CD4-positive, CD25-positive, alpha-beta regulatory T cell (primary cell): ENCODE data around the gene SHD. TPM values are rescaled to one million over a fixed set of nuclear protein-coding genes. Genes with fewer than 3 reads are reported as not detected.
A peak's percentile ranks its signal among the peaks of the same experiment; 100 is the strongest.
"Not testable (repeated sequence)": the region's sequence is repeated elsewhere in the genome, so short reads cannot be mapped to it uniquely, and the experiment has no call there.

Experiments
- ATAC-seq, 2 donors: fragments of 150-1000 bp; cut with Tn5 transposase; one replicate each; pipeline ENCODE4 v1.10.0; 2021; ENCODE audit warnings: low read depth in 2 of 2, moderate number of reproducible peaks in 2 of 2, moderate library complexity in 1 of 2
- DNase-seq, 3 donors: peaks; one replicate each; pipeline versions ENCODE4 v3.0.0 to v3.0.0-alpha.2; 2012 to 2022; ENCODE audit warnings: mixed read lengths in 1 of 3
- H3K27ac ChIP-seq: one replicate; pipeline ENCODE4 v1.7.0; 2013; ENCODE audit warnings: mild to moderate bottlenecking, low read length; ENCODE audit not compliant: insufficient read depth, poor library complexity, severe bottlenecking
- H3K27me3 ChIP-seq: one replicate; pipeline ENCODE4 v1.7.0; 2013; ENCODE audit warnings: low read length; ENCODE audit not compliant: control insufficient read depth, insufficient read depth
- H3K36me3 ChIP-seq: one replicate; pipeline ENCODE4 v1.7.0; 2013; ENCODE audit warnings: mild to moderate bottlenecking, low read length, moderate library complexity; ENCODE audit not compliant: control insufficient read depth, insufficient read depth
- H3K4me1 ChIP-seq: 2 replicates; pipeline ENCODE4 v1.7.0; 2013; ENCODE audit warnings: mild to moderate bottlenecking, low read length; ENCODE audit not compliant: insufficient read depth, control insufficient read depth, poor library complexity, severe bottlenecking
- H3K4me3 ChIP-seq: one replicate; pipeline ENCODE4 v1.7.0; 2013; ENCODE audit warnings: low read depth, mild to moderate bottlenecking, low read length, moderate library complexity
- H3K9me3 ChIP-seq, 2 experiments: 1 replicate in 1 of 2; 2 replicates in 1 of 2; pipeline ENCODE4 v1.7.0; 2013; ENCODE audit warnings: low read length in 2 of 2, mild to moderate bottlenecking in 1 of 2, moderate library complexity in 1 of 2; ENCODE audit not compliant: control insufficient read depth in 2 of 2
- H3K27ac Mint-ChIP-seq, 3 donors: one replicate each; pipeline ENCODE4 v1.8.0; 2020 to 2022; ENCODE audit warnings: mild to moderate bottlenecking in 3 of 3, mixed read lengths in 3 of 3, moderate library complexity in 2 of 3
- H3K27me3 Mint-ChIP-seq: one replicate; pipeline ENCODE4 v1.8.0; 2022; ENCODE audit warnings: mild to moderate bottlenecking, mixed read lengths
- H3K36me3 Mint-ChIP-seq: one replicate; pipeline ENCODE4 v1.8.0; 2020; ENCODE audit warnings: mixed read lengths
- H3K4me1 Mint-ChIP-seq, 4 donors: one replicate each; pipeline ENCODE4 v1.8.0; 2020 to 2022; ENCODE audit warnings: mixed read lengths in 4 of 4, mild to moderate bottlenecking in 1 of 4
- H3K4me3 Mint-ChIP-seq, 4 donors: one replicate each; pipeline ENCODE4 v1.8.0; 2020 to 2022; ENCODE audit warnings: mild to moderate bottlenecking in 4 of 4, mixed read lengths in 4 of 4, moderate library complexity in 3 of 4
- H3K9me3 Mint-ChIP-seq, 7 donors: one replicate each; pipeline ENCODE4 v1.8.0; 2020 to 2022; ENCODE audit warnings: mixed read lengths in 7 of 7, mild to moderate bottlenecking in 3 of 7, moderate library complexity in 2 of 7
- polyA plus RNA-seq, 4 donors: library from polyadenylated mRNA; unstranded; fragments of 300-500 nt; fragmentation: Illumina TruSeq; gene quantifications; one replicate each; pipeline ENCODE4 v1.2.3, GENCODE V29; 2021
- total RNA-seq: library from RNA; stranded (reverse); gene quantifications from one replicate; pipeline ENCODE4 v1.2.3, GENCODE V29; 2022

The SHD gene
- total and polyA plus RNA-seq, 5 donors from 2014 or later, result not detected

DNA sequence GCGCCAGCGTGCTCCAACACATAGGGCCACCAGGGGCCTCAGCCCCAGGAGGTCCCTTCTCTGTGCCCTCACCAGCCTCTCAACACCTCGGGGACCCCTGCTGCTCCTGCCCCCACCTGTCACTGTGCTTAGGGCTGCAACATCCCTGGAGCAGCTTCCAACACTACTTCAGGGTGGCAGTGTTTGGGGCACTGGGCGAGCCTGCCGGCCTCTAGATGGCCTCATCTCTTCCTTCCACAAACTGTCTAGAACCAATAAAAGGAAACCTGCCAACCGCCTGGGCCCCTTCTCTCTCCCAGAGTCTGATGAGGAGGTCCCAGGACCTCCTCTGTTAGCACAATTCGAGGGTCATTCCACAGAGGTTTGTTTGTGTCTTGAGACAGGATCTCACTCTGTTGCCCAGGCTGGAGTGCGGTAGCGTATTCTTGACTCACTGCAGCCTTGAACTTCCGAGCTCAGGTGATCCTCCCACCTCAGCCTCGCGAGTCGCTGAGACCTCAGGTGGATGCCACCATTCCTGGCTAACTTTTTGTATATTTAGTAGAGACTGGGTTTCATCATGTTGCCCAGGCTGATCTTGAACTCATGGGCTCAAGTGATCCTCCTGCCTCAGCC is 10.1 kb upstream of the SHD start:
- H3K9me3 Mint-ChIP-seq, result no peaks in the 10 kb centered on the region
- Histone ChIP-seq H3K27me3 (no peaks in the 10 kb centered on the region), H3K36me3 (peaks cover 50% of the 10 kb centered on the region), H3K27ac (no peak overlapping the region), H3K9me3 (no peaks in the 10 kb centered on the region), H3K4me1 (no peaks in the 10 kb centered on the region), H3K4me3 (no peak overlapping the region)
- no peaks in the 10 kb centered on the region for H3K27me3 Mint-ChIP-seq
- H3K27ac Mint-ChIP-seq, result peak overlapping the region in 1 of 3 donors; percentile 9
- peaks cover 17% of the 10 kb centered on the region for H3K36me3 Mint-ChIP-seq
- H3K4me3 Mint-ChIP-seq, result no peak overlapping the region
- DNase-seq, result no peak
- peaks cover 0 to 16% (median 0%) of the 10 kb centered on the region in 4 donors for H3K4me1 Mint-ChIP-seq
- no peak for ATAC-seq

DNA sequence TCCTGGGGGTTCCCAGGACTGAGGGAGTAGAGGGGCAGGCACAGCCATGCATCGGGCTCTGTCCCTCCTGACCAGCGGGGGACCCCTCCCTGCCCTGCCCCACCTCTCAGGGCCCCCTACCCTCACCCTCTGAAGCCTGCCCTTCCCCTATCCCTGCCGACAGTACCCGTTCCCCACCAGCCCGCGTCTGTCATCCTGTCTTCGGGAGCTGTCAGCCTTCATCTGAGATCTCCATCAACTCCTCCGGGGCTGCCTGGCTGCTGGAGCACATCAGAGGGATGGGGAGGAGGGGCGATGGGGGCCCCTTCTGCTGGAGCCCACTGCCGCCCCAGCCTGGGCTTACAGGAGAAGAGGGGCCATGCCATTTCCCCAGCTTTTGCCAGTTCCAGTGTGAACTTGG is 6.2 kb upstream of the SHD start:
- Histone ChIP-seq H3K9me3 (no peaks in the 10 kb centered on the region), H3K27ac (no peak overlapping the region), H3K36me3 (peaks cover 25% of the 10 kb centered on the region), H3K27me3 (no peaks in the 10 kb centered on the region), H3K4me3 (no peak overlapping the region), H3K4me1 (no peaks in the 10 kb centered on the region)
- Mint-ChIP-seq H3K27me3 (peaks cover 6% of the 10 kb centered on the region), H3K36me3 (peaks cover 4% of the 10 kb centered on the region), H3K27ac (no peak overlapping the region), H3K4me1 (peaks cover 0 to 2% (median 0%) of the 10 kb centered on the region in 4 donors), H3K4me3 (no peak overlapping the region), H3K9me3 (peaks cover 0 to 2% (median 0%) of the 10 kb centered on the region in 7 donors)
- DNase-seq (no peak), ATAC-seq (no peak)

DNA sequence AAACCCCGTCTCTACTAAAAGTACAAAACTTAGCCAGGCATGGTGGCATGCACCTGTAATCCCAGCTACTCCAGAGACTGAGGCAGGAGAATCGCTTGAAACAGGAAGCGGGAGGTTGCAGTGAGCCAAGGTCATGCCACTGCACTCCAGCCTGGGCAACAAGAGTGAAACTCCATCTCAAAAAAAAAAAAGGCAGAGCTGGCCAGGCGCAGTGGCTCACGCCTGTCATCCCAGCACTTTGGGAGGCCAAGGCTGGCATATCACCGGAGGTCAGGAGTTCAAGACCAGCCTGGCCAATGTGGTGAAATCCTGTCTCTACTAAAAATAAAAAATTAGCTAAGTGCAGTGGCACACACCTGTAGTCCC is 4.8 kb upstream of the SHD start:
- not testable (repeated sequence) for H3K36me3 Mint-ChIP-seq, H3K27me3 ChIP-seq, H3K4me3 Mint-ChIP-seq, H3K27ac ChIP-seq, H3K9me3 ChIP-seq, H3K4me1 Mint-ChIP-seq, H3K4me1 ChIP-seq, H3K4me3 ChIP-seq, DNase-seq, H3K27ac Mint-ChIP-seq, ATAC-seq, H3K9me3 Mint-ChIP-seq
- peaks cover 11% of the 10 kb centered on the region for H3K36me3 ChIP-seq
- H3K27me3 Mint-ChIP-seq, result peaks cover 11% of the 10 kb centered on the region

DNA sequence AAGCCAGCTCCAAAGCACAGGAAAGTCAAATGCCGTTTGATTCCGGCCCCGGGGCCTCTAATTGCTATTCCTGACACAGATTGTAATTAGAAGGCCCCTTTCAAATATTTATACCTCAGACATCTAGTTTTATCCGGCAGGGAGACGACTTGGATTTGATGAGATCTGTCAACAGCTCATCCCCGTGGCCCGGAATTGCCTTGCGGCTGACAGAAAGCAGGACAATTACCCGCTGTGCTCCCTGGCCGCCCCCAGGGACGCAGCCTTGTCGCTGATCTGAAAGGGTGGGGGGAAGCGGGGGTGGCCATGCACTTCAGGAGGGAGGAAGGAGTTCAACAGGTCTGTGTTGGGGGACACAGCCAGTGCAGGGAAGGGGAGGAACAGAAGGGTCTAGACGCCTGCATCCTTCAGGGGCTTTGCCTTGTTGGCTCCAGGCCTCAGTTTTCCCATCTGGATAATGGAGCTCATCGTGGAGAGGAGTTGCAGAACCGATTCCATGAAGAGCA is 1.8 kb upstream of the SHD start:
- peaks cover 0 to 2% (median 0%) of the 10 kb centered on the region in 7 donors for H3K9me3 Mint-ChIP-seq
- H3K27ac ChIP-seq, result no peak overlapping the region

DNA sequence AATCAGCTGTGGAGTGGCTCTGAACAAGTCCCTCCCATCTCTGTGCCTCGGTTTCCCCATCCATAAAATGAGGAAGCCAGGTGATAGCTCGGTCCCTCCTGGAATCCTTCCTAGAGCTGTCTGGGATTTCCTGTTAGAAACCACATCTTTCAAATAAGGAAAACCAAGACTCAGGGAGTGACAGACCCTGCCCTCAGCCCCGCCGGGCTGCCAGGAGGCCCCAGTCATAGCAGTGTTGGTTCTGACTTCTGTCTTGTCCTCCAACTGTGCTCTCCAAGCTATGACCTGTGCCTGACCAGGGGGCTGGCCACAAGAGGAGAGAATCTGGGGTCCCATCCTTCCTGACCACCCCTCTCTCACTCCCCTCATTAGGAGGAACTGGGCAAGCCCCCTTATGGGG is 1.1 kb upstream of the SHD start:
- H3K27ac ChIP-seq, result no peak overlapping the region
- ATAC-seq (no peak), DNase-seq (no peak)
- no peaks in the 10 kb centered on the region for H3K9me3 ChIP-seq
- no peaks in the 10 kb centered on the region for H3K36me3 Mint-ChIP-seq
- peaks cover 35% of the 10 kb centered on the region for H3K27me3 Mint-ChIP-seq
- H3K27ac Mint-ChIP-seq, result no peak overlapping the region
- no peak overlapping the region for H3K4me3 ChIP-seq
- peaks cover 0 to 9% (median 0%) of the 10 kb centered on the region in 4 donors for H3K4me1 Mint-ChIP-seq
- H3K4me3 Mint-ChIP-seq, result no peak overlapping the region
- H3K27me3 ChIP-seq, result peaks cover 1% of the 10 kb centered on the region
- peaks cover 14% of the 10 kb centered on the region for H3K4me1 ChIP-seq
- H3K9me3 Mint-ChIP-seq, result peaks cover 0 to 2% (median 0%) of the 10 kb centered on the region in 7 donors
- no peaks in the 10 kb centered on the region for H3K36me3 ChIP-seq

More for the DNA sequence above, 1.8 kb upstream of the SHD start:
- Mint-ChIP-seq H3K4me1 (peaks cover 0 to 9% (median 0%) of the 10 kb centered on the region in 4 donors), H3K36me3 (no peaks in the 10 kb centered on the region), H3K27me3 (peaks cover 35% of the 10 kb centered on the region), H3K27ac (peak overlapping the region in 1 of 3 donors; percentile 43), H3K4me3 (peak overlapping the region in 1 of 4 donors; percentile 47)
- peaks cover 1% of the 10 kb centered on the region for H3K27me3 ChIP-seq
- DNase-seq (no peak), ATAC-seq (no peak)
- H3K36me3 ChIP-seq, result no peaks in the 10 kb centered on the region
- peaks cover 14% of the 10 kb centered on the region for H3K4me1 ChIP-seq
- no peaks in the 10 kb centered on the region for H3K9me3 ChIP-seq
- no peak overlapping the region for H3K4me3 ChIP-seq

DNA sequence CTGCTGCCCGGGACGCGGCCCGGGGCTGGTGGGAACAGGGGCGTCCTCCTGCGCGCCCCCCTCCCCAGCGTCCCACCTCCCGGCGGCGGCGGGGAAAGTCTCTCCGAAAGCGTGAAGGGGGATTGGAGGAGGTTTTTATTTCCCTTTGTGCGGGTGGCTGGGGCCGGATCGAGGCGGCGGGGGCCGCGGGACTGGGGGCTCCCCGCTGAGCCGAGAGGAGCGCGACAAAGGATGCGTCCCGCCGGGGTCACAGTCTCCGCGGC is 132 bp downstream of the SHD start:
- no peak for ATAC-seq
- peaks cover 0 to 9% (median 0%) of the 10 kb centered on the region in 4 donors for H3K4me1 Mint-ChIP-seq

DNA sequence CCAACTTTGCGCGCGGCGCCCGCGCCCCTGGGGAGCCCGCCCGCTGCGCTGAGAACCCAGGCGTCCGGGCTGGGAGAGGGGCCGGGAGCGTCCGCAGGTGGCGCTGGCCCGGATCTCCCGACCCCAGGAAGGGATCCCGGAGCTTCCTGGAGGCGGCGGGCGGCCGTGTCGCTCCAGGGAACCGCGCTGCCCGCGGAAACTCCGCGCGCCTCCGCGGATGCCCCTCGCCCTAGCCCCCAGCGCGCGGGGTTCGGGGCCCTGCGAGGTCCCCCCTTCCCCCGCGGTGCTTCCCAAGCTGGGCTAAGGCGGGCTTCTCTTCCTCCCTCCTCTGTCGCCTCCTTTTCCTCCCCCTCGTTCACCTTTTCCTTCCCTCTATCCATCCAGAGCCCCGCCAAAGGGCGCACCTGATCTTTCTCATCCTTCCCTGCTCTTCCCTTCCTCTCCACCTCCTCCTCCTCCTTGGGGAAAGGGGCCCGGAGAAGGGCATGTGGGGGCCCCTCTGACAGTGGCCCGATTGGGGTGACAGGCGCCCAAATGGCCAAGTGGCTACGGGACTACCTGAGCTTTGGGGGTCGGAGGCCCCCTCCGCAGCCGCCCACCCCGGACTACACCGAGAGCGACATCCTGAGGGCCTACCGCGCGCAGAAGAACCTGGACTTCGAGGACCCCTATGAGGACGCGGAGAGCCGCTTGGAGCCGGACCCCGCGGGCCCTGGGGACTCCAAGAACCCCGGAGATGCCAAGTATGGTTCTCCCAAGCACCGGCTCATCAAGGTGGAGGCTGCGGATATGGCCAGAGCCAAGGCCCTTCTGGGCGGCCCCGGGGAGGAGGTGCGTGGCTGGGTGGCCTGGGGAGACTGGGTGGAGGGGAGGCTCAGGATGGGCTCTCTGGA is 710 bp downstream of the SHD start:
- Mint-ChIP-seq H3K4me1 (peaks cover 0 to 9% (median 0%) of the 10 kb centered on the region in 4 donors), H3K36me3 (no peaks in the 10 kb centered on the region), H3K27ac (no peak overlapping the region), H3K27me3 (peaks cover 35% of the 10 kb centered on the region), H3K4me3 (no peak overlapping the region), H3K9me3 (peaks cover 0 to 2% (median 0%) of the 10 kb centered on the region in 7 donors)
- no peaks in the 10 kb centered on the region for H3K9me3 ChIP-seq
- H3K4me3 ChIP-seq, result no peak overlapping the region
- H3K36me3 ChIP-seq, result no peaks in the 10 kb centered on the region
- H3K4me1 ChIP-seq, result peaks cover 14% of the 10 kb centered on the region
- H3K27me3 ChIP-seq, result peaks cover 1% of the 10 kb centered on the region
- ATAC-seq (no peak), DNase-seq (no peak)
- no peak overlapping the region for H3K27ac ChIP-seq

More for the DNA sequence above, 132 bp downstream of the SHD start:
- Histone ChIP-seq H3K27ac (no peak overlapping the region), H3K27me3 (peaks cover 1% of the 10 kb centered on the region), H3K36me3 (no peaks in the 10 kb centered on the region), H3K4me3 (no peak overlapping the region), H3K4me1 (peaks cover 14% of the 10 kb centered on the region), H3K9me3 (no peaks in the 10 kb centered on the region)
- no peaks in the 10 kb centered on the region for H3K36me3 Mint-ChIP-seq
- peaks cover 0 to 2% (median 0%) of the 10 kb centered on the region in 7 donors for H3K9me3 Mint-ChIP-seq
- DNase-seq, result no peak
- H3K27me3 Mint-ChIP-seq, result peaks cover 35% of the 10 kb centered on the region
- no peak overlapping the region for H3K27ac Mint-ChIP-seq
- H3K4me3 Mint-ChIP-seq, result no peak overlapping the region
